Activated gamma-delta T cell treated with anti-CD3 and anti-CD28 coated beads, Interleukin-2, amount 50 U/mL, for 16 hours (primary cell): ENCODE data around the gene SLAMF9.

Experiments used
- DNase-seq: peaks from one replicate; pipeline ENCODE4 v3.0.0-alpha.2; 2020; ENCODE audit warnings: low read depth

Gene SLAMF9

DNA sequence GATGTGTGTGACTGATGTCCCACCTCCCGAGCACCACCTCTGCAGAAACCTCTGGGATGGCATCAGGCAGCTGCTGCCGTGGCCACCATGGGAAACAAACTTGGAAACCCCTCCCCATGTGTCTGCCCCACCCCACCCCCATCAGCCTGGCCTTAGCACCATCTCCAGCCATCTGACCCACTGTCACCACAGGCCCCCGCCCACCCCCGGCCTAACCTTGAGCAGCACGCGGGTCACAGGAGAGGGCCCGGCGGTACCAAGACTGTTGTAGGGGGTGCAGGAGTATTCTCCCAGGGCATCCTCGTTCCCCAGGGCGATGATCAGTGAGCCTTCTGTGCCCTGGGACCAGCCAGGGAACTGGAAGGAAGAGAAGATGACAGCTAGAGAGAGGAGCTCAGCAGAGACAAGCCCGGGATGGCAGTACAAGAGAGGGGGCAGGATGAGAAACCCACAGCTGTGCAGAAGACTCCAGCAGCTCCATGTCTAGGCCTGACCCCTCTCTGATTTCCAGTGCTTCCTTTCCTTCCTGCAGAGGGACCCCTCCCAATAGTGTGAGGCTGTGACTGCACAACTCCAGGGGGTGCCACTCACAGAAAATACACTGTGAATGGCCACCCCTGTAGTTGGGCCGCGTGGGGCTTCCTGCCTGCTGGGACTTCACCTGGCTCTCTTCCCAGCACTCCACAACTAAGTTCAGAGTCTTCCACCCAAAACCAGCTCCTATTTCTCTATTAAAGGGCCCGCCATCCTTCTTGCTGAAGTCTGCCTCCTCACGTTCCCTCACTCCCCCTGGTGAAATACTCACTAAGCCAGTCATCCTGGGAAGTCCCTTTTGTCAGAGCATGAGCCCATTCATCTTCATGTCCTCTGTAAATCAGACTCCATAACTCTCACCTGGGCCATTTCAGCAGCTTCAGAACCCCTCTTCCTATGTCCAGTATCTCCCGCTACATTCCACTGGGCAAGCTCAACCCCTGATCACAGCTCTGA, 21.4 kb downstream of the SLAMF9 start:
- DNase-seq: no peak

DNA sequence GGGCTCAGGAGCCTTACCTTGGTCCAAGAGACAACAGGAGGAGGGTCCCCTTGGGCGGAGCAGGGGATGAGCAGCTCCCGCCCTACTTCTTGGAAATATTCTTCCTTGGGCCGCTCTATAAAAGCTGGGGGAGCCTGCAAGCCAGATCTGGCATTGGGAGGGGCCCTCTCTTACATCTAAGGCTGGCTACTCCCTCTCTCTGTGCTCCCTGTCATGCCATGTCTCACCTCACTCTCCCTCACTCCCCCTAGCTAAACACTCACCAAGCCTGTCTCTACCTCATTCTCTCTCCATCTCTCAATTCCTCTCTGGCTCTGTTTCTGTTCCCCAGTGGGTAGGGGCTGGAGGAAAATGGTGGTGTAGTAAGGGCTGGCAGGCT, 22.3 kb downstream of the SLAMF9 start:
- no peak for DNase-seq

- DNase-seq: no peak
Observed at GRCh38 chr1:159931101-159931794, 22.8 kb downstream of the SLAMF9 start.

DNA sequence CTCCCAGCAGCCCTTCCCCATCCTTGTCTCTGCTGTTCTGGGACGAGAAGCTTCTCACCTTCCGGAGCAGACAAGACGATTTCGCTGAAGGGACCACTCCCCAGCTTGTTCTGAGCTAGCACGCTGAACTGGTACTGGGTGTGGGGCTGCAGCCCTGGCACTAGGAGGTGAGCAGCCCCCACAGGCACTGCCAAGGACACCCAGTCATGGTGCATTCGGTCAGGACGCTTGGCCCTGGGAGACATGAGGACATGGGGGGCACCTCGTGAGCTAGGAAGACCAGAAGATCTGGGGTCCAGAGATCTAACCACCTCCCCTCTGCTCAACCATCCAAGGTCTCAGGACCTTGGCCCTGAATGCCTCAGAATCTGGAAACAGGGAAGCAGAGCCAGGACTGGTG, 23.4 kb downstream of the SLAMF9 start:
- no peak for DNase-seq

GRCh38 chr1:159930216-159930615, 23.8 kb downstream of the SLAMF9 start:
- no peak for DNase-seq

DNA sequence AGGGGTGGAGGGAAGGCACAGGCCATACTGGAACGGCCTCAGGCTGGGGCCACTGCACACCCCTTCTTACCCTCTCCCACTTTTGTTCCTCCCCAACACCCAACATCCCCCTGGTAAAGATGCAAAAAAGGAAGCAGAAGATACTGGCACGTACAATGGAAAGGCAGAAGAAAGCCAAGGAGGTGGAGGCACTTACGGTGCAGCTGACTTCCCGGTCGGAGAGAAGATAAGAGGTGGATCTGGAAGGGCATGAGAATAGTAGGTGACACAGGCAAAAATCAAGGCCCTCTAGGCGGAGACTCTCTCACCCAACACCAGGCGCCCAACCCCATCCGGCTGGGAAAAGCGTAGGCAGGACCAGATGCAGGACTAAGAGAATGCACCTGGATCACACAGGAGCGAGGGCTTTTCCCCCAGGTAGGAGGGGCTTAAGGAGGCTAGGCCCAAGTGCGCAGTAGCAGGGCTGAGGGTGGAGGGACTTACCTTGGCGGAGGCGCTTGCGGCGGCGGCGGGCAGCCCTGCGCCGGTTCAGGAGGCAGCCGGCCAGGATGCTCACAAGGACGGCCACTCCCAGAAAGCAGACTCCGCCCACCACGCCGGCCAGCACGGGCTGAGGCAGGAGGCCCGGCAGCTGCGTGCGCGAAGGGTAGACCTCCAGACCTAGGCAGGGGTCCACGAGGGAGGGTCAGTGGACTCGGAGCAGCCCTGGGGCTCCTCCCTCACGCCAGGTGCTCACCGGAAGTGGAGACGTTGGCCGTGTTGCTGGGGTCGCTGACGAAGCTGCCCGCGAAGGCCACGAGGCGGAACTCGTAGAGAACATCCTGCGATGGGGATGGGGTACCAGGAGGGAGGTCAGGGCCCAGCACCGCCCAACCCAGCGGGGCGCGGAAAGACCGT, 24.6 kb downstream of the SLAMF9 start:
- no peak for DNase-seq

- no peak for DNase-seq
Observed at GRCh38 chr1:159928491-159929050, 25.5 kb downstream of the SLAMF9 start.

GRCh38 chr1:159927849-159928431, 26.1 kb downstream of the SLAMF9 start:
- no peak for DNase-seq

GRCh38 chr1:159927211-159927848, 26.7 kb downstream of the SLAMF9 start:
- DNase-seq: no peak

- no peak for DNase-seq
Observed at GRCh38 chr1:159925719-159926078, 28.3 kb downstream of the SLAMF9 start.

GRCh38 chr1:159924791-159925718, 29.0 kb downstream of the SLAMF9 start, which contains the start of gene TAGLN2:
Gene TAGLN2 (minus strand): TSS chr1:159925507. CDS start chr1:159920509, 4,998 bp downstream.
- peak; percentile 88 for DNase-seq

DNA sequence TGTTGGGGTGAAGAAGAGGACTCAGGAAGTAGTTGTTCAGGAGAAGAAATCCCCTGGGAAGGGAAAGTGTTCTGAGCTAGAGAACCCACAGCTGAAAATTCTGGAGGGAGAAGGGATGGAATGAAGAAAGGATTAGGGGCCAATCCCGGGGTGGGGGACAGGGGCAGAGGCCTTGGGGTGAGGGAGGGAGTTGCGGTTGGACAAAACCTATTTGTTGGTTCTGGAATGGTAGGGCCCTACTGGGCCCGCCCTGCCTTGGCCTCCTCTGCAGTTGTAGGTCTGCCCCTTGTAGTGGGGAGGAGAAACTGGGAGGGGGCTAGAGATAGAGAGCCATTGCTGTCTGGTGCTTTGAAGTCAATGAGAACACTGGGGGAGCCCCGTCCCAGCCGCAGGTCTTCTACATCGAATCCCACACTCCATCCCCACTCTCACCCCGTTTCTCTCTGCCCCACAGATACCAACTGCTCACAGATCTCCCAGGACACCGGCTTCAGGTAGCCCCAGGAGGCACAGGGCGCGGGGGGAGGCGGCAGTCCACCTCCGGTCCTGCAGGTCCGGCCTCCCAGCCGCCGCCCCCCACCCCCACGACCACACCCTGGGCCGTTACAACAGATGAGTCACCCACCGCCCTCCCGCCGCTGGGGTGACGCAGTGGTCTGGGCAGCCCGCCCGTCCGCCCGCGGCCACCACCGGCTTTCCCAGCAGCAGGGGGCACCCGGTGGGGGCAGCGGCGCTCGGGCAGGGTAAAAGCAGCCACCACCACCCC, 29.8 kb downstream of the SLAMF9 start:
- DNase-seq: peak; percentile 57

GRCh38 chr1:159923203-159924024, 30.6 kb downstream of the SLAMF9 start:
- peak; percentile 82 for DNase-seq

GRCh38 chr1:159922511-159923202, 31.4 kb downstream of the SLAMF9 start:
- DNase-seq: no peak

GRCh38 chr1:159921700-159922504, 32.1 kb downstream of the SLAMF9 start:
- DNase-seq: no peak

GRCh38 chr1:159921251-159921650, 32.8 kb downstream of the SLAMF9 start:
- no peak for DNase-seq

GRCh38 chr1:159920651-159921050, 33.4 kb downstream of the SLAMF9 start:
- DNase-seq: no peak
